Astrocyte (in vitro differentiated cells and primary cell): ENCODE data around the gene TARBP2. TPM values are rescaled to one million over a fixed set of nuclear protein-coding genes. Genes with fewer than 3 reads are reported as not detected.

ENCODE experiments used
- DNase-seq: peaks from one replicate; pipeline ENCODE4 v3.0.0-alpha.2; 2010; ENCODE audit warnings: low read depth
- FAIRE-seq: peaks from 2 replicates; lab custom pipeline; 2011; peaks lifted over from hg19 to GRCh38; lab: Jason Lieb, UNC
- H2AFZ ChIP-seq: 2 replicates; pipeline ENCODE4 v1.6.0; 2012; ENCODE audit warnings: low read depth, low read length, inconsistent platforms
- H3K27ac ChIP-seq: 2 replicates; pipeline ENCODE4 v1.5.1; 2011; ENCODE audit warnings: low read depth, low read length, inconsistent platforms
- H3K27me3 ChIP-seq: 2 replicates; pipeline ENCODE4 v1.6.0; 2011; ENCODE audit warnings: low read length, inconsistent platforms; ENCODE audit not compliant: insufficient read depth
- H3K36me3 ChIP-seq: 2 replicates; pipeline ENCODE4 v1.5.1; 2011; ENCODE audit warnings: low read length, inconsistent platforms; ENCODE audit not compliant: insufficient read depth
- H3K4me1 ChIP-seq: 2 replicates; pipeline ENCODE4 v1.5.1; 2011; ENCODE audit warnings: low read length, inconsistent platforms; ENCODE audit not compliant: insufficient read depth
- H3K4me2 ChIP-seq: 2 replicates; pipeline ENCODE4 v1.6.0; 2012; ENCODE audit warnings: low read length, inconsistent platforms
- H3K4me3 ChIP-seq: 2 replicates; pipeline ENCODE4 v1.5.1; 2011; ENCODE audit warnings: low read depth, mild to moderate bottlenecking, low read length, inconsistent platforms; ENCODE audit not compliant: insufficient read depth
- H3K79me2 ChIP-seq: 2 replicates; pipeline ENCODE4 v1.6.0; 2012; ENCODE audit warnings: mild to moderate bottlenecking, low read length, inconsistent platforms; ENCODE audit not compliant: insufficient read depth
- H3K9ac ChIP-seq: 2 replicates; pipeline ENCODE4 v1.6.0; 2012; ENCODE audit warnings: mild to moderate bottlenecking, low read length, inconsistent platforms
- H3K9me3 ChIP-seq: 2 replicates; pipeline ENCODE4 v1.5.1; 2012; ENCODE audit warnings: low read depth, mild to moderate bottlenecking, low read length, inconsistent platforms; ENCODE audit not compliant: insufficient read depth
- H4K20me1 ChIP-seq: 2 replicates; pipeline ENCODE4 v1.6.0; 2012; ENCODE audit warnings: low read length, inconsistent platforms; ENCODE audit not compliant: insufficient read depth
- H3K27ac Mint-ChIP-seq: one replicate; pipeline ENCODE4 v1.8.0; 2021; ENCODE audit warnings: mild to moderate bottlenecking, mixed read lengths; ENCODE audit not compliant: unreplicated experiment
- H3K27me3 Mint-ChIP-seq: one replicate; pipeline ENCODE4 v1.8.0; 2021; ENCODE audit warnings: low read depth, mixed read lengths; ENCODE audit not compliant: unreplicated experiment
- H3K36me3 Mint-ChIP-seq: one replicate; pipeline ENCODE4 v1.8.0; 2021; ENCODE audit warnings: low read depth, mixed read lengths; ENCODE audit not compliant: unreplicated experiment
- H3K4me1 Mint-ChIP-seq: one replicate; pipeline ENCODE4 v1.8.0; 2021; ENCODE audit warnings: low read depth, mixed read lengths; ENCODE audit not compliant: unreplicated experiment
- H3K4me3 Mint-ChIP-seq: one replicate; pipeline ENCODE4 v1.8.0; 2021; ENCODE audit warnings: mild to moderate bottlenecking, moderate library complexity, mixed read lengths; ENCODE audit not compliant: unreplicated experiment
- H3K9me3 Mint-ChIP-seq: one replicate; pipeline ENCODE4 v1.8.0; 2021; ENCODE audit warnings: mild to moderate bottlenecking, mixed read lengths; ENCODE audit not compliant: unreplicated experiment
- EZH2 ChIP-seq: IDR thresholded peaks from 2 replicates; pipeline ENCODE4 v1.6.1; 2012; ENCODE audit warnings: mild to moderate bottlenecking, low read length, inconsistent platforms; ENCODE audit not compliant: insufficient read depth
- total RNA-seq: library from RNA; stranded (reverse); gene quantifications from 2 replicates; pipeline ENCODE4 v1.2.1, GENCODE V29; 2021
- TF ChIP-seq, protein P1 (sequence below): IDR thresholded peaks from 2 replicates; pipeline ENCODE4 v1.5.1; 2011; ENCODE audit warnings: low read depth, mild to moderate bottlenecking, inconsistent platforms, low read length, moderate library complexity; ENCODE audit not compliant: insufficient read depth

The TARBP2 gene
- total RNA-seq, 1 donor from 2014 or later: 51.1 TPM

DNA sequence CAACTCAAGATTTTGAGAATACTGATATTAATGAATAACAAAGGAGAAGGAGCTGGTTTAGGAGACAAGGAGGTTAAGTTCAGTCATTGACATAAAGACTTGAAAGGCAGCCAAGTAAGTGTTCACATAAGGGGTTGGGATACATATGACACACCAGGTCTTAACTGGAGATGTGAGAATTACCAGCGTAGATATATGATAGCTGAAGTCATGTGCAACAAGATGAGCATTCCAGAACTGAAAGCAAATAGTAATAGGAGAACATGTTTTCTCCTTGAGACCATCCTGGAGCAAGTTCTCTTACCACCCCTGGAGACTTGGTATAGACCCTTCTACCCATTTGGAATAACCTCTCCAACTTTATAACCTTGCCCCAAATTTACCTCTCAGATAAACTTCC lies 49.5 kb downstream of the TARBP2 start:
- Histone ChIP-seq H3K4me3 (no peak overlapping the region), H2AFZ (no peak overlapping the region), H3K9me3 (no peaks in the 10 kb centered on the region), H3K27ac (no peak overlapping the region), H3K4me1 (no peaks in the 10 kb centered on the region), H3K4me2 (no peak overlapping the region), H4K20me1 (no peaks in the 10 kb centered on the region), H3K79me2 (no peaks in the 10 kb centered on the region), H3K27me3 (no peaks in the 10 kb centered on the region), H3K9ac (no peak overlapping the region), H3K36me3 (peaks cover 19% of the 10 kb centered on the region)
- no peak overlapping the region for H3K27ac Mint-ChIP-seq
- H3K36me3 Mint-ChIP-seq: peaks cover 13% of the 10 kb centered on the region
- no peaks in the 10 kb centered on the region for H3K27me3 Mint-ChIP-seq
- no peak overlapping the region for H3K4me3 Mint-ChIP-seq
- no peak for FAIRE-seq
- TF ChIP-seq, protein P1, sequence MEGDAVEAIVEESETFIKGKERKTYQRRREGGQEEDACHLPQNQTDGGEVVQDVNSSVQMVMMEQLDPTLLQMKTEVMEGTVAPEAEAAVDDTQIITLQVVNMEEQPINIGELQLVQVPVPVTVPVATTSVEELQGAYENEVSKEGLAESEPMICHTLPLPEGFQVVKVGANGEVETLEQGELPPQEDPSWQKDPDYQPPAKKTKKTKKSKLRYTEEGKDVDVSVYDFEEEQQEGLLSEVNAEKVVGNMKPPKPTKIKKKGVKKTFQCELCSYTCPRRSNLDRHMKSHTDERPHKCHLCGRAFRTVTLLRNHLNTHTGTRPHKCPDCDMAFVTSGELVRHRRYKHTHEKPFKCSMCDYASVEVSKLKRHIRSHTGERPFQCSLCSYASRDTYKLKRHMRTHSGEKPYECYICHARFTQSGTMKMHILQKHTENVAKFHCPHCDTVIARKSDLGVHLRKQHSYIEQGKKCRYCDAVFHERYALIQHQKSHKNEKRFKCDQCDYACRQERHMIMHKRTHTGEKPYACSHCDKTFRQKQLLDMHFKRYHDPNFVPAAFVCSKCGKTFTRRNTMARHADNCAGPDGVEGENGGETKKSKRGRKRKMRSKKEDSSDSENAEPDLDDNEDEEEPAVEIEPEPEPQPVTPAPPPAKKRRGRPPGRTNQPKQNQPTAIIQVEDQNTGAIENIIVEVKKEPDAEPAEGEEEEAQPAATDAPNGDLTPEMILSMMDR: no peak
- no peak for TF ChIP-seq EZH2
- DNase-seq: no peak
- H3K4me1 Mint-ChIP-seq: peaks cover 3% of the 10 kb centered on the region
- no peaks in the 10 kb centered on the region for H3K9me3 Mint-ChIP-seq

DNA sequence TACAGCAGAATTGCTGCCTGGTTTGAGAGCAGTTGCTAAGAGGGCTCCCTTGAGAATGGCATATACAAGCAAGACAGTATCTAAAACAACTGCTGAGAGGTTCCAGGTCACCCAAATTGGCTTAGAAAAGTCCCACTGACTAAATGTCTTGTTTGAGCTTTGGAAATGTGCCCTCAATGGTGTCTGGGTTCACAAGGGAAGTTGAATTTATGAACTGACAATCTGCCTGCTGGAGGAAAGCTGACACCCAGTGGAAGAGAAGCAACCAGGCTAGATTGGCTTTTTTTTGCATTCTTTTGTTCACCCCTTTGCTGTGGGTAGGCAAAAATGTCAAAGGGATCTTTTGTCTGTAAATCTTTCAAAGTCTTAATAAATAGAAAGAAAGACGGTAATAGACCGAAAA lies 50.8 kb downstream of the TARBP2 start:
- no peak overlapping the region for H2AFZ ChIP-seq
- Mint-ChIP-seq H3K27ac (no peak overlapping the region), H3K27me3 (no peaks in the 10 kb centered on the region)

More for the DNA sequence above, 50.8 kb downstream of the TARBP2 start:
- Histone ChIP-seq H3K4me2 (no peak overlapping the region), H3K79me2 (no peaks in the 10 kb centered on the region), H3K4me3 (no peak overlapping the region), H3K9ac (no peak overlapping the region), H3K36me3 (peaks cover 19% of the 10 kb centered on the region), H3K9me3 (no peaks in the 10 kb centered on the region), H3K27me3 (no peaks in the 10 kb centered on the region), H3K27ac (no peak overlapping the region), H4K20me1 (no peaks in the 10 kb centered on the region), H3K4me1 (no peaks in the 10 kb centered on the region)
- no peak for TF ChIP-seq EZH2
- TF ChIP-seq, protein P1: no peak
- Mint-ChIP-seq H3K36me3 (peaks cover 13% of the 10 kb centered on the region), H3K4me3 (no peak overlapping the region), H3K9me3 (no peaks in the 10 kb centered on the region), H3K4me1 (peaks cover 3% of the 10 kb centered on the region)
- DNase-seq (no peak), FAIRE-seq (no peak)
